ENCODE data around the gene RNF44.

RNF44 gene

DNA sequence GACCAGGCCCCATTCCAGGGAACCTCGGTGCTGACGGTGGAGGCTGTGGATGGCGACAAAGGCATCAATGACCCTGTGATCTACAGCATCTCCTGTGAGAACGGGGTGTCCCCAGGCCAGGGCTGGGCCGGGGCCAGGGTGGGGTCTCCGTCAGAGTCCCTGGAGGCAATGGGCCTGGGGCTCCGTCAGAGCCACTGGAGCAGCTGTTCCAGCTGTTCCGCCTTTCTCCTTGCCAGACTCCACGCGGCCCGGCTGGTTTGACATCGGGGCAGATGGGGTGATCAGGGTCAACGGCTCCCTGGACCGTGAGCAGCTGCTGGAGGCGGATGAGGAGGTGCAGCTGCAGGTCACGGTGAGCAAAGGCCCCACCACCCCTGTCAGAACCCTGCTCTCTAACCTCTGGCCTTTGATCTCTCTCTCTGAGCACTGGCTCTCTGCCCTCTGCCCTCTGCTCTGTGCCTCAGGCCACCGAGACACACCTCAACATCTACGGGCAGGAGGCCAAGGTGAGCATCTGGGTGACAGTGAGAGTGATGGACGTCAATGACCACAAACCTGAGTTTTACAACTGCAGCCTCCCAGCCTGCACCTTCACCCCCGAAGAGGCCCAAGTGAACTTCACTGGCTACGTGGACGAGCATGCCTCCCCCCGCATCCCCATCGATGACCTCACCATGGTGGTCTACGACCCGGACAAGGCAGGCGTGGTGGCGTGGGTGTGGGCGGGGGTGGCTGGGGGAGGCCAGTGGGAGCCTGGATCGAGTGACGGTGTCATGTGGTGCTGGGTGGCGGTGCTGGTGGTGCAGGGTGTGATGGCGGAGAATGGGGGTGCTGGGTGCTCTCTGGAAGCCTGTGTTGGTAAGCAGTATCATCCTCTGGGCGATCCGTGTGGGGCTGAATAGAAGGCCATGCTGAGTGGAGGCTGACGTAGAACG is 38.6 kb upstream of the RNF44 start:
- DNase-seq (ENCODE audit: extremely low read depth, low read depth): no peak

DNA sequence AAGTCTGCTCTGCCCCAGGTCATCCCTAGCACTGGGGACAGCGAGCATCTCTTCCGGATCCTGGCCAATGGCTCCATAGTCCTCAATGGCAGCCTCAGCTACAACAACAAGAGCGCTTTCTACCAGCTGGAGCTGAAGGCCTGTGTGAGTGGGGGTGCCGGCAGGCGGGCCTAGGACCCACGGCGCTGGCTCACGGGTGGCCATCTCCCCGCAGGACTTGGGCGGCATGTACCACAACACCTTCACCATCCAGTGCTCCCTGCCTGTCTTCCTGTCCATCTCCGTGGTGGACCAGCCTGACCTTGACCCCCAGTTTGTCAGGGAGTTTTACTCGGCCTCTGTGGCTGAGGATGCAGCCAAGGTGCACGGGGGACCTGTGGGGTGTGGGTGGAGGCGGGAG is 37.9 kb upstream of the RNF44 start:
- DNase-seq (ENCODE audit: extremely low read depth, low read depth): no peak
- TF ChIP-seq, protein P1, sequence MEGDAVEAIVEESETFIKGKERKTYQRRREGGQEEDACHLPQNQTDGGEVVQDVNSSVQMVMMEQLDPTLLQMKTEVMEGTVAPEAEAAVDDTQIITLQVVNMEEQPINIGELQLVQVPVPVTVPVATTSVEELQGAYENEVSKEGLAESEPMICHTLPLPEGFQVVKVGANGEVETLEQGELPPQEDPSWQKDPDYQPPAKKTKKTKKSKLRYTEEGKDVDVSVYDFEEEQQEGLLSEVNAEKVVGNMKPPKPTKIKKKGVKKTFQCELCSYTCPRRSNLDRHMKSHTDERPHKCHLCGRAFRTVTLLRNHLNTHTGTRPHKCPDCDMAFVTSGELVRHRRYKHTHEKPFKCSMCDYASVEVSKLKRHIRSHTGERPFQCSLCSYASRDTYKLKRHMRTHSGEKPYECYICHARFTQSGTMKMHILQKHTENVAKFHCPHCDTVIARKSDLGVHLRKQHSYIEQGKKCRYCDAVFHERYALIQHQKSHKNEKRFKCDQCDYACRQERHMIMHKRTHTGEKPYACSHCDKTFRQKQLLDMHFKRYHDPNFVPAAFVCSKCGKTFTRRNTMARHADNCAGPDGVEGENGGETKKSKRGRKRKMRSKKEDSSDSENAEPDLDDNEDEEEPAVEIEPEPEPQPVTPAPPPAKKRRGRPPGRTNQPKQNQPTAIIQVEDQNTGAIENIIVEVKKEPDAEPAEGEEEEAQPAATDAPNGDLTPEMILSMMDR (IDR thresholded peaks at IDR 0.05; ENCODE audit: low read depth, low read length): no peak

More for the DNA sequence above, 38.6 kb upstream of the RNF44 start:
- TF ChIP-seq, protein P1 (IDR thresholded peaks at IDR 0.05; ENCODE audit: low read depth, low read length): no peak

DNA sequence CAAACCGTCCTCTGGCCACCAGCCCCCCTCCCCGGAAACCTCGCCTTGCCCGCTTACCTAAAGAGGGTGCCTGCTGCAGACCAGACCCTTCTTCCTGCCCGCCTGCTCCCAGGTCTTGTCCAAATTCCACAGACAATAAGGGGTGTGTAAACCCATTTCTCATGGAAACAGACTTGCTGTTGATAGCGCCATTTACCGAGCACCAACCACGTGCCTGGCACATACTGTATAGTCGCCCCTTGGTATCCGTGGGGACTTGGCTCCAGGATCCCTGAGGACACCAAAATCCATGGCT is 37.0 kb upstream of the RNF44 start:
- TF ChIP-seq, protein P1 (IDR thresholded peaks at IDR 0.05; ENCODE audit: low read depth, low read length): no peak
- DNase-seq (ENCODE audit: extremely low read depth, low read depth): no peak

DNA sequence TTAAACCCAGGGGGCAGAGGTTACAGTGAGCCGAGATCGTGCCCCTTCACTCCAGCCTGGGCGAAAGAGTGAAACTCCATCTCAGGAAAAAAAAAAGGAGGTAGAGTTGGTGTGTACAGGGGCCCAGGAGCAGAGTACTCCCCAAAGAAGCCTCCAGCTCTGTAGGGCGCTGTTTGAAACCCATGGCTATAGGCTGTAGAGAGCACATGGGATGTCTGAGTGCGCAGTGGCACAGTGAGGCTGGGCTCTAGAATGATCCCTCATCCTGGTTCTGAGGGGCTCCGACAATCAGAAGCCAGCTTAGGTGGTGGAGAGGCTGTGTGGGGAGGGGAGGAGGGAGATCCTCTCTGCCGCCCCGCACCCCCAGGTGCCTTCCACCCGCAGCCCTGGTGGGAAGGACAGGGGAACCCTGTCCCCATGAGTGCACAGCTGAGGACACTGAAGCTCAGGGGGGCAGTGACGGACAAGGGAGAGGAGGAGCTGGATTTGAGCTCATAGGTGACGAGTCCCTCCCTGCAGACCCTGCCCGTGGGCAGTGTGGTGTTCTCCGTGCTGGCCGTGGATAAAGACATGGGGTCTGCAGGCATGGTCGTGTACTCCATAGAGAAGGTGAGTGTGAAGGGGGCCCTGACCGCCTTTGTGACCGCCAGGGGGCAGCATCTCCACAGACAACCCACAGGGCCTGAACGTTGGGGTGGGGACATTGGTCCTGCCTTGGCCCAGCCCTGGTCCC is 36.5 kb upstream of the RNF44 start:
- peak; percentile 11 for DNase-seq (ENCODE audit: extremely low read depth, low read depth)
- TF ChIP-seq, protein P1 (IDR thresholded peaks at IDR 0.05; ENCODE audit: low read depth, low read length): peak; percentile 85

DNA sequence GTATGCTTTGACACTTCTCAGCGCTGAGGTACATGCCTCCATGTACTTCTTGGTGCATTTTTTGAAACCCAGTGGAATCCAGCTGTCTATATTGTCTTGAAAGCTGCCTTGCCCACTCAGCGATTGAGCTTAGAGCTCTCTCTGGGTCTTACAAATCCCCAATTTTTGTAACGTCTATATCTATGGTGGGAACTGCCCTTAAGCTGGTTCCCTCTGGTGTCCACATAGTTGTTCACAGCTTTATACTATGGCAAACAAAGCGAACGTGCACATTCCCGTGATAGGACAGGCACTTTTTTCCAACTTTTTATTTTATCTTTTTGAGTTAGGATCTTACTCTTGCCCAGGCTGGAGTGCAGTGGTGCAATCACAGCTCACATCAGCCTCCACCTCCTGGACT is 32.8 kb upstream of the RNF44 start:
- TF ChIP-seq, protein P1 (IDR thresholded peaks at IDR 0.05; ENCODE audit: low read depth, low read length): peak; percentile 17
- DNase-seq (ENCODE audit: extremely low read depth, low read depth): no peak

DNA sequence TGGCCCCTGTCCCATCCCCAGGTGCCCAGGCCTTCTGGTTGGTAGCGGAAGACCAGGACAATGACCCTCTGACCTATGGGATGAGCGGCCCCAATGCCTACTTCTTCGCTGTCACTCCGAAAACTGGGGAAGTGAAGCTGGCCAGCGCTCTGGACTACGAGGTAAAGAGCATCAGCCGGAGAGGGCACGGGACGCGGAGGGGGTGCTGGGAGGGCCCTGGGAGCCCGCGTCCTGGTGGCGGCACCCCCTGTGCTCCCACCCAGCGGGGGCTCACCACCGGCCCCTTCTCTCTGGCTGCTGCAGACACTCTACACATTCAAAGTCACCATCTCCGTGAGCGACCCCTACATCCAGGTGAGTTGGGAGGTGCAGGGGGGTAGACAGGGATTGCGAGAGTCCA is 31.5 kb upstream of the RNF44 start:
- no peak for DNase-seq (ENCODE audit: extremely low read depth, low read depth)
- TF ChIP-seq, protein P1 (IDR thresholded peaks at IDR 0.05; ENCODE audit: low read depth, low read length): no peak

DNA sequence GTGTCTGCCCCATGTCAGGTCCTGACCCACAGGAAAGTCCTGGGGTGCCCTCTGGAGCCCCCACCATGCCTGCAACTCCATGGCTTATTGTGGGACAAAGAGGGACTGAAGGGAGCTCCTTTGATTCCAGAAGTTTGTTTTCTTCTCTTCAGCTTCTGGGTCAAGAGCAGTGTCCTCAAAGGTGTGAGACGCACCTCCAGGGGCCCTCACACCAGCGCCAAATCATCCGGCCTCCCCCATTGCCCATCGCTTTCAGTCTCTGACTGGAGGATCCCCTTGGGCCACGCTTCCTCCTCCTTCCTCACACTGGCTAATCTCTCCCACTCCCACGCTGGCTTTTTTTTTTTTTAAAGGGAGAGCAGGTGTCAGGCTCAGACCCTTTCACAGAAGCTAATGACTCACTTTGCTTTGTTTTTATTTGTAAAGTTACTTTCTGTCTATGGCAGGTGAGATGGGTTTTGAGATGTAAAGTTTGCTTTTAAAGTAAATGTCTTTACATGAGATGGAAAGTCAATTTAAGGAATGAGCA is 28.6 kb upstream of the RNF44 start:
- TF ChIP-seq, protein P1 (IDR thresholded peaks at IDR 0.05; ENCODE audit: low read depth, low read length): no peak
- DNase-seq (ENCODE audit: extremely low read depth, low read depth): no peak

All from AG09319 (cell line).